Measurements from ENCODE around the gene WDR20.

WDR20 gene

DNA sequence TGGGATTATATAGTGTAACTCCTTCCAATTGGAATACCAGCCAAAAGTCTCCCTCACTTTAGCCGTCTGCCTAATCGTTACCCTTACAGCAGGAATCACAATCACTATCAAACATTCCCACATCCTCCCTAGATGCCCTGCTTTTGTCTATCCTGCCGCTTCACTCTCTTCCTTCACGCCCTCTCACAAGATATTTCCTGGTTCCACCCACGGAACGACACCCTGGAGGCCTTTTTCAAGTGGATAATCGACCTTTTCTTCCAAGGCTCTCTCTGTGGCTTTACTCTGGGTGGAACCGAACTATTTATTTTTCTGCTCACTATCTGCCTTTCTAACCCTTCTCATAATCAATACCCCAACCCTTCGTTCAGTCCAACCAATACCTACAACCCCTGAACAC is 106.4 kb downstream of the WDR20 start:
- ChIA-PET POLR2A (no interaction called here), CTCF (no interaction called here)
- TF ChIP-seq FOXK2 (IDR thresholded peaks at IDR 0.05), result no peak
- TF ChIP-seq ZNF384 (IDR thresholded peaks at IDR 0.05), result no peak
- no peak for TF ChIP-seq LEF1 (IDR thresholded peaks at IDR 0.05; ENCODE audit: borderline replicate concordance)
- no peak for TF ChIP-seq FOXM1 (IDR thresholded peaks at IDR 0.05; ENCODE audit: borderline replicate concordance)
- TF ChIP-seq ARNT (IDR thresholded peaks at IDR 0.05), result no peak
- no peak for TF ChIP-seq L3MBTL2 (conservative IDR thresholded peaks at IDR 0.05)
- TF ChIP-seq ELF4 (IDR thresholded peaks at IDR 0.05), result no peak
- TF ChIP-seq CTBP1 (IDR thresholded peaks at IDR 0.05; ENCODE audit: borderline replicate concordance), result no peak
- no peak for TF ChIP-seq NFRKB (IDR thresholded peaks at IDR 0.05)
- TF ChIP-seq PKNOX1 (IDR thresholded peaks at IDR 0.05), result no peak
- TF ChIP-seq FOXA1 (IDR thresholded peaks at IDR 0.05), result no peak
- TF ChIP-seq TARDBP (IDR thresholded peaks at IDR 0.05), result no peak
- no peak for TF ChIP-seq SP1 (IDR thresholded peaks at IDR 0.05)
- no peak for DNase-seq (ENCODE audit: extremely low spot score)

GRCh38 chr14:102248121-102248520 is 108.4 kb downstream of the WDR20 start:
- no peak for TF ChIP-seq SP1 (IDR thresholded peaks at IDR 0.05)
- no peak for TF ChIP-seq HDGF (IDR thresholded peaks at IDR 0.05; ENCODE audit: borderline replicate concordance)
- no peak for TF ChIP-seq CTBP1 (IDR thresholded peaks at IDR 0.05; ENCODE audit: borderline replicate concordance)
- TF ChIP-seq ARNT (IDR thresholded peaks at IDR 0.05), result no peak
- TF ChIP-seq NFRKB (IDR thresholded peaks at IDR 0.05), result no peak
- TF ChIP-seq BHLHE40 (IDR thresholded peaks at IDR 0.05; ENCODE audit: borderline replicate concordance), result no peak
- no peak for TF ChIP-seq PKNOX1 (IDR thresholded peaks at IDR 0.05)
- no peak for TF ChIP-seq ZNF384 (IDR thresholded peaks at IDR 0.05)
- no peak for DNase-seq (ENCODE audit: extremely low spot score)
- ChIA-PET POLR2A (no interaction called here), CTCF (no interaction called here)

GRCh38 chr14:102249041-102249440 is 109.3 kb downstream of the WDR20 start:
- TF ChIP-seq L3MBTL2 (conservative IDR thresholded peaks at IDR 0.05), result no peak
- no peak for TF ChIP-seq FOXM1 (IDR thresholded peaks at IDR 0.05; ENCODE audit: borderline replicate concordance)
- TF ChIP-seq ARNT (IDR thresholded peaks at IDR 0.05), result no peak
- no peak for DNase-seq (ENCODE audit: extremely low spot score)
- ChIA-PET POLR2A (no interaction called here), CTCF (no interaction called here)

DNA sequence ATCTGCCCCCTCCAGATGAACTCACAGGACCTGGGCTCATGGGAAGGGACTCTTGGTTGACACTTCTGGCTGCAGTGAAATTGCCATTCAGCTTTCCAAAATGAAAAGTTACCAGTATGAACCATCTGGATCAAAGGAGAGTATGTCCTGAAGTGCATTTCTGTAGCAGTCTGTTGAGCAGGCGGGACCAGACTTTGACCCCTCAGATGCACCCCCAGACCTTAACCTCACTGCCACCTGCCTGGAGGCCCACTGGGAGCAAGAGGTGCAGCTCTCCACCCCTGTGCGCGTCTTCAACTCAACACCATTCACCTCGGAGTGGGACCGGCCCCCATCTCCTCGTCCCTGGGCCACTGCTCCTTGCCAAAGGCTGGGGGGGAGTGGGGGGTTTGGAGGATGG is 110.3 kb downstream of the WDR20 start:
- DNase-seq (ENCODE audit: extremely low spot score), result no peak
- POLR2A ChIA-PET, result no interaction called here
- CTCF ChIA-PET, result no interaction called here
- TF ChIP-seq LEF1 (IDR thresholded peaks at IDR 0.05; ENCODE audit: borderline replicate concordance) (no peak), CTBP1 (IDR thresholded peaks at IDR 0.05; ENCODE audit: borderline replicate concordance) (no peak), FOXM1 (IDR thresholded peaks at IDR 0.05; ENCODE audit: borderline replicate concordance) (no peak), ARNT (IDR thresholded peaks at IDR 0.05) (no peak), SUZ12 (IDR thresholded peaks at IDR 0.05) (no peak), HDGF (IDR thresholded peaks at IDR 0.05; ENCODE audit: borderline replicate concordance) (no peak), ELF4 (IDR thresholded peaks at IDR 0.05) (no peak), TARDBP (IDR thresholded peaks at IDR 0.05) (no peak), SP1 (IDR thresholded peaks at IDR 0.05) (no peak), BHLHE40 (IDR thresholded peaks at IDR 0.05; ENCODE audit: borderline replicate concordance) (no peak), PKNOX1 (IDR thresholded peaks at IDR 0.05) (no peak), FOXA1 (IDR thresholded peaks at IDR 0.05) (no peak), FOXK2 (IDR thresholded peaks at IDR 0.05) (no peak), L3MBTL2 (conservative IDR thresholded peaks at IDR 0.05) (no peak), ZNF384 (IDR thresholded peaks at IDR 0.05) (no peak), NFRKB (IDR thresholded peaks at IDR 0.05) (no peak)

DNA sequence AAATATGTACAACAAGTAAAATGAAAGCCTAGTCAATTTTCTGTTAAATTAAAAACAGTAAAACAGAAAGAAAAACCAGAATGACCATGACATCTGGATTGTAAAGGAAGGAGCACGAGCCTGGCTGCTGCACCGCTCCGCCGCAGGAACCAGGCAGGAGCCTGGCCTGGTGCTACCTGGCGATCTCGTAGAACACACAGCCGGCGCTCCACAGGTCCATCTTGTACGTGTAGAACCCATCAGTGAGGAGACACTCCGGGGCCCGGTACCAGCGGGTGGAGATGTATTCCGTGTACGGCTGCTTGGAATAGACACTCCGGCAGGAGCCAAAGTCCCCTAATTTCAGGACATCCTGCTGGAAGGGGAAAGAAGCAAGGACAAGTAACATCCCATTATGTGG is 110.9 kb downstream of the WDR20 start:
- no peak for DNase-seq (ENCODE audit: extremely low spot score)
- ChIA-PET POLR2A (no interaction called here), CTCF (no interaction called here)
- TF ChIP-seq FOXA1 (IDR thresholded peaks at IDR 0.05) (no peak), SP1 (IDR thresholded peaks at IDR 0.05) (no peak), HDGF (IDR thresholded peaks at IDR 0.05; ENCODE audit: borderline replicate concordance) (no peak), NFRKB (IDR thresholded peaks at IDR 0.05) (no peak), ZNF384 (IDR thresholded peaks at IDR 0.05) (no peak), ELF4 (IDR thresholded peaks at IDR 0.05) (no peak), L3MBTL2 (conservative IDR thresholded peaks at IDR 0.05) (no peak), PKNOX1 (IDR thresholded peaks at IDR 0.05) (no peak), CTBP1 (IDR thresholded peaks at IDR 0.05; ENCODE audit: borderline replicate concordance) (no peak), ARNT (IDR thresholded peaks at IDR 0.05) (no peak)

DNA sequence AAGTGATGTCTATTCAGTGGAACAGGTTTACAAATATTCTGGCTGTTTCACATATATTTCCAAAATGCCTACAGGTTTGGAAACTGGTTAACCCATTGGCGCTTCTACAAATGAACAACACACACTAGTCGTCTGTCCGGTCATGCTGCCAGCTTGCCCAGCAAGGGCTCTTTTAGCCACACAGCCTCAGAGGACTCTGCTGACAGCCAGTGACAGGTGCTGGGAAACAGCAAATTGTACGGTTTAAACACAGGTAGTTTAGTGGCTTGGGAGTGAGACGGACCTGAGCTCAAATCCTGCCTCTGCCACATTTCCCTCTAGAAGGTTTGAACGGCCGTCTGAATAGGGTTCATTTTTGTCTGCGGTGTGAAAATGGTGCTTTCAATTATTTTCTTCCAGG is 111.5 kb downstream of the WDR20 start:
- TF ChIP-seq ARNT (IDR thresholded peaks at IDR 0.05) (no peak), BHLHE40 (IDR thresholded peaks at IDR 0.05; ENCODE audit: borderline replicate concordance) (no peak), TARDBP (IDR thresholded peaks at IDR 0.05) (no peak), LEF1 (IDR thresholded peaks at IDR 0.05; ENCODE audit: borderline replicate concordance) (no peak), FOXM1 (IDR thresholded peaks at IDR 0.05; ENCODE audit: borderline replicate concordance) (no peak), ELF4 (IDR thresholded peaks at IDR 0.05) (no peak), SP1 (IDR thresholded peaks at IDR 0.05) (no peak), ZNF384 (IDR thresholded peaks at IDR 0.05) (no peak), PKNOX1 (IDR thresholded peaks at IDR 0.05) (no peak), HDGF (IDR thresholded peaks at IDR 0.05; ENCODE audit: borderline replicate concordance) (no peak)
- POLR2A ChIA-PET, result no interaction called here
- no peak for DNase-seq (ENCODE audit: extremely low spot score)
- CTCF ChIA-PET, result no interaction called here

Data from HEK293T (cell line).